Left ventricle myocardium inferior (tissue), 1 donor: ENCODE results near the gene CYP4Z1. TPM values are rescaled to one million over a fixed set of nuclear protein-coding genes. Genes with fewer than 3 reads are reported as not detected.
"Not testable (repeated sequence)": the region's sequence is repeated elsewhere in the genome, so short reads cannot be mapped to it uniquely, and the experiment has no call there.

Source experiments
- DNase-seq: peaks from one replicate; pipeline ENCODE4 v3.0.0-alpha.2; 2020
- H3K27ac ChIP-seq: fragments of 200-600 bp; replicated peaks from 2 replicates; pipeline ENCODE4 v1.8.0; 2021
- H3K27me3 ChIP-seq: fragments of 200-600 bp; 2 replicates; pipeline ENCODE4 v1.8.0; 2021; ENCODE audit warnings: low read depth
- H3K36me3 ChIP-seq: fragments of 200-600 bp; 2 replicates; pipeline ENCODE4 v1.8.0; 2021
- H3K4me1 ChIP-seq: fragments of 200-600 bp; 2 replicates; pipeline ENCODE4 v1.8.0; 2021
- H3K4me3 ChIP-seq: fragments of 200-600 bp; 2 replicates; pipeline ENCODE4 v1.8.0; 2021; ENCODE audit warnings: mild to moderate bottlenecking, moderate library complexity
- H3K9me3 ChIP-seq: fragments of 200-600 bp; replicated peaks from 2 replicates; pipeline ENCODE4 v1.8.0; 2021
- CTCF ChIP-seq: fragments of 200-600 bp; IDR thresholded peaks from 2 replicates; pipeline ENCODE4 v1.8.0; 2021; ENCODE audit warnings: antibody characterized with exemption, mild to moderate bottlenecking, borderline replicate concordance
- intact Hi-C: fragments of 100-400 bp; cut with micrococcal nuclease; formaldehyde crosslinking; loops from one replicate; pipeline ENCODE4 v1.11.0; 2022
- total RNA-seq: library from RNA; stranded (reverse); fragmentation: NEBNext Ultra II Directional; extraction: Animal tissue kit (Norgen Biotek cat#: 25700); gene quantifications from one replicate; pipeline ENCODE4 v1.2.1, GENCODE V29; 2021
- donor health status: DM: no; HTN: yes; CAD: no; lungs with severe emphysema.

The CYP4Z1 gene
- total RNA-seq, 1 donor from 2014 or later: 0.71 TPM

- H3K27me3 ChIP-seq, H3K9me3 ChIP-seq, H3K36me3 ChIP-seq, DNase-seq, H3K27ac ChIP-seq, H3K4me1 ChIP-seq, intact Hi-C loops, H3K4me3 ChIP-seq: not testable (repeated sequence)
- peak; percentile 45 for TF ChIP-seq CTCF
These were observed 24.4 kb downstream of the CYP4Z1 start for GRCh38 chr1:47091476-47091875.

- Histone ChIP-seq H3K9me3 (peaks cover 33% of the 10 kb centered on the region), H3K36me3 (no peaks in the 10 kb centered on the region), H3K4me3 (no peak overlapping the region), H3K27me3 (no peaks in the 10 kb centered on the region), H3K4me1 (no peaks in the 10 kb centered on the region), H3K27ac (no peak overlapping the region)
- DNase-seq: no peak
- intact Hi-C loops: no loop called here
- TF ChIP-seq CTCF: no peak
These were observed 37.8 kb downstream of the CYP4Z1 start for GRCh38 chr1:47104816-47105215.

DNA sequence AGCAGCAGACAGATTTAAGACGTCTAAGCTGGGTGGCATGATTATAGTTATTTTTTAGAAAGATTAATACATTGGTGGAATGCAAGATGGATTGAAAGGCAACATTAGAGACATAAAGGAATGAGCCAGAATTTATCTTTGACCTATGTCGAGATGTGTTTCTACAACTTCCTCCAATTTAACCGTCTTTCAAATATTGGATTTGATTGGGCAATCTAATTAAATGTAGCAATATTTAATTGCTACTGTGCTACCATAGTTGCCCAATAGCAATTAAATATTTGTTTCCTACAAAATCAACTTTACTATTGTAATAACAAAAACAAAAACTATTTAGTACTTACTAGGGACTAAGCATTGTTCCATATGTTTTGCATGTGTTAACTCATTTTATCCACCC is 39.8 kb downstream of the CYP4Z1 start:
- intact Hi-C loops: no loop called here
- Histone ChIP-seq H3K9me3 (peaks cover 21% of the 10 kb centered on the region), H3K27me3 (no peaks in the 10 kb centered on the region), H3K4me3 (no peak overlapping the region), H3K4me1 (no peaks in the 10 kb centered on the region), H3K36me3 (no peaks in the 10 kb centered on the region), H3K27ac (no peak overlapping the region)
- no peak for TF ChIP-seq CTCF
- no peak for DNase-seq

- H3K4me3 ChIP-seq, DNase-seq, H3K9me3 ChIP-seq, H3K36me3 ChIP-seq, H3K27ac ChIP-seq, H3K27me3 ChIP-seq, H3K4me1 ChIP-seq, intact Hi-C loops: not testable (repeated sequence)
These were observed 41.0 kb downstream of the CYP4Z1 start for GRCh38 chr1:47107851-47108574.

DNA sequence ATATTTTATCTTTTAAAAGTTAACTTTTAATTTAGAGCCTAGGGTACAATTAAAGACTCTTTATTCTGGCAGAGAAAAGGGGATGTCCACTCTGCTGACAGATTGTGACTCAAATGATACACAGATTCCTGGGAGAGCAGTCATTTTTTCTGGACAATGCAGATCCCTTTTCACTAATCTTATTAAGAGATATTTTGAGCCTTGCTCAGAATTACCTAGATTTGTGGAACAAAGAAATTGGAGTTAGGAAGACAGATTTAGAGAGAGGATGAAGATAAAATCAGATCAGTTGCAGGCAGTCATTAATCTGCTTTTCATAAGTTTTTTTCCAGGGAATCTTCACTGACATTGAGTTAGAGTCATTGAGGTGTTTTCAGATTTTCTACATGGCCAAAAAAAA is 42.5 kb downstream of the CYP4Z1 start:
- DNase-seq, intact Hi-C loops, H3K4me3 ChIP-seq, H3K27ac ChIP-seq, H3K36me3 ChIP-seq, H3K4me1 ChIP-seq, H3K27me3 ChIP-seq: not testable (repeated sequence)
- peaks cover 11% of the 10 kb centered on the region for H3K9me3 ChIP-seq

DNA sequence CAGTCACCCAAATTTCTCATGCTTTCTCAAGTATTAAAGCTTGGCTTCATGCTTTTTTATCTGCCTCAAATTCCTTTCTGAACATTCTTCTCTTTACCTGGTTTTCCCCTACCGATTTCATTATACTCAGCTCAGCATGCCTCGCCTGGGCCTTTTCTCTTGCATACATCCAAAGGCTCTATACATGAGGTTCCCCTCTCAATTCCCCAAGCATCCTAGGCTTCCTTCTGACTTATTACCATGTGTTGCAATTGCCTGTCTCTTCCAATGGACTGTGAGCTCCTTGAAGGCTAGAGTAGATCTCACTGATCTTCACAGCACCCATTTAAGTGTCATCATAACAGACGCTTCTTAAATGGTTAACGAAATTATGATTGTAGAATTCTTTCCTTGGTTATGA is 46.1 kb downstream of the CYP4Z1 start:
- Histone ChIP-seq H3K9me3 (peaks cover 11% of the 10 kb centered on the region), H3K4me1 (no peaks in the 10 kb centered on the region), H3K36me3 (peaks cover 3% of the 10 kb centered on the region), H3K4me3 (no peak overlapping the region), H3K27ac (no peak overlapping the region), H3K27me3 (no peaks in the 10 kb centered on the region)
- TF ChIP-seq CTCF: no peak
- intact Hi-C loops: no loop called here
- DNase-seq: no peak

- DNase-seq, H3K36me3 ChIP-seq, intact Hi-C loops, H3K4me3 ChIP-seq, H3K27me3 ChIP-seq, H3K27ac ChIP-seq, H3K4me1 ChIP-seq: not testable (repeated sequence)
- H3K9me3 ChIP-seq: peaks cover 25% of the 10 kb centered on the region
These were observed 54.0 kb downstream of the CYP4Z1 start for GRCh38 chr1:47121039-47121438.

DNA sequence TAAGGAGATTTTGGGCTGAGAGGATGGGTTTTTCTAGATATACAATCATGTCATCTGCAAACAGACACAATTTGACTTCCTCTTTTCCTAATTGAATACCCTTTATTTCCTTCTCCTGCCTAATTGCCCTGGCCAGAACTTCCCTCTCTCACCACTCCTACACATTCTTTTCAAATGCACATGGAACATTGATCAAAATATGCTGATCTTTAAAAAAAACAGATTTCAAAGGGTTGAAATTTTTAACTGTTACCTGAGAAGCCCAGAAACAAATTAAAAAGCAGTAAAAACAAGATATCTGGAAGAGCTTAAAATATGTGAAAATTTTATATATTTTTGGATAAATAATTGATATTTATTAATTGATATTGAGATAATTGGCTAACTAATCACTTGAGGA is 57.8 kb downstream of the CYP4Z1 start:
- intact Hi-C loops, H3K4me3 ChIP-seq, H3K27me3 ChIP-seq, H3K36me3 ChIP-seq, H3K4me1 ChIP-seq, H3K27ac ChIP-seq, DNase-seq: not testable (repeated sequence)
- peaks cover 25% of the 10 kb centered on the region for H3K9me3 ChIP-seq

- H3K4me3 ChIP-seq, intact Hi-C loops: not testable (repeated sequence)
These were observed 60.0 kb downstream of the CYP4Z1 start for GRCh38 chr1:47126997-47127396.

More at GRCh38 chr1:47126997-47127396, 60.0 kb downstream of the CYP4Z1 start:
- not testable (repeated sequence) for DNase-seq, H3K9me3 ChIP-seq, H3K27me3 ChIP-seq, H3K27ac ChIP-seq, H3K36me3 ChIP-seq, H3K4me1 ChIP-seq
